Measurements from ENCODE around the gene OPRM1.

The OPRM1 gene

DNA sequence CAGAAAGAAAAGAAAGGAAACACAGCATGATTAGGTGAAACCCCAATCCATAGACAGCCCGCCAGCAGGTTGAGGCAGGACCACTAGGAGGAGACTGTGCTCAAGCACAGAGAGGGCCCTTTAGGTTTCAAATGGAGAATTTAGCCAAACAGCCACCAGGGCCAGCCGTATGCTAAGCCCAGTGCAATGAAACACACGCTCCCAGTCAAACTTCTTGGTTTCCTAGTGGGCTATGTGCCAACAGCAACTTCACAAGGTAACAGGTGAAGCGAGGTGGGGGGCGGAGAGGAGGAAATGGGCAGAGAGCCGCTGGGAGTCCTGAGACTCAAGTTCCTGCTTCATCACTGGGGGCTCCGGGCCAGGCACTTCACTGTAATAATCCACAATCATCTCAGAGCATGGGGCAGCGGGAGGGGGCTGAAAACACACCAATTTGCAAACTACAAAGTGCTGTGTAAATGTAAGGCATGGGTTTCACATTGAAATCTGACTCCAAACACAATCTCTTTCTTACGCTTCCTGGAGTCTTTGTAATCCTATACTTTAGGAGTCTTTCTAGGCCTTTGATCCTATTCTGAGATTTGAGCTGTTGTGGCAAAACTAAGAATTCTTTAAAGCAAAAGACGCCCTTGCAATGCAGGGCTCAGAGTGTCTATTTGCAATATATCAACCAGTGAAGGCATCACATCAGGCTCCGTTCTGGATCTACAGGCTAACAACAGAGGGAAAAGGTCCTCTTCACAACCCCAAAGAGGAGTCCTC lies 117.3 kb downstream of the OPRM1 start:
- TF ChIP-seq TAF1 (IDR thresholded peaks at IDR 0.05; ENCODE audit: borderline replicate concordance, insufficient read depth, low read length): no peak
- no peak for TF ChIP-seq REST (IDR thresholded peaks at IDR 0.05; ENCODE audit: insufficient read depth in 1 of 2, low read depth in 2 of 2, low read length in 2 of 2)
- no peak for TF ChIP-seq FOXP2 (optimal IDR thresholded peaks at IDR 0.05; ENCODE audit: borderline replicate concordance, extremely low read depth, extremely low read length, insufficient read depth)
- no peak for TF ChIP-seq POLR2AphosphoS5 (IDR thresholded peaks at IDR 0.05; ENCODE audit: low read depth, low read length)
- TF ChIP-seq SIN3A (IDR thresholded peaks at IDR 0.05; ENCODE audit: borderline replicate concordance, insufficient read depth, low read length): no peak

DNA sequence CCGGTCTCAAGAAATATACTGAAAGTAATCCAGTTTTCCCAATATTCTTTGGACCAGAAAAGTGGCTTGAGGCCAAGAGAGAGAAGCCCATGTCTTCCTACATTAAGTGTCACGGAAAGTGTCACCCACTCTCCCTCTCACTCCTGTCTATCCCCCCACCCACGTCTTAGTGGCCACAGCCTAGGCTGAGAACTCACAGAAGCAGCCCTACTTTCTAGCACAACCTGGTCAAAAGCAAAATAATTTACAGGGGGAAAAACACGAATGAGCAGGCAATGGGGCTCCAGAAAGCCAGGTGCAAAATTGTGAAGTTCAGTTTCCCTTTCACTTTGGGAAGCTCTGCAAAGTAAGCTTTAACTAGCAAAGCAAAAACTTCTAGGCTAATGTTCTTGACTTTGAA lies 118.0 kb downstream of the OPRM1 start:
- TF ChIP-seq TAF1 (IDR thresholded peaks at IDR 0.05; ENCODE audit: borderline replicate concordance, insufficient read depth, low read length) (no peak), POLR2AphosphoS5 (IDR thresholded peaks at IDR 0.05; ENCODE audit: low read depth, low read length) (no peak), SIN3A (IDR thresholded peaks at IDR 0.05; ENCODE audit: borderline replicate concordance, insufficient read depth, low read length) (no peak), FOXP2 (optimal IDR thresholded peaks at IDR 0.05; ENCODE audit: borderline replicate concordance, extremely low read depth, extremely low read length, insufficient read depth) (no peak), REST (IDR thresholded peaks at IDR 0.05; ENCODE audit: insufficient read depth in 1 of 2, low read depth in 2 of 2, low read length in 2 of 2) (no peak)

DNA sequence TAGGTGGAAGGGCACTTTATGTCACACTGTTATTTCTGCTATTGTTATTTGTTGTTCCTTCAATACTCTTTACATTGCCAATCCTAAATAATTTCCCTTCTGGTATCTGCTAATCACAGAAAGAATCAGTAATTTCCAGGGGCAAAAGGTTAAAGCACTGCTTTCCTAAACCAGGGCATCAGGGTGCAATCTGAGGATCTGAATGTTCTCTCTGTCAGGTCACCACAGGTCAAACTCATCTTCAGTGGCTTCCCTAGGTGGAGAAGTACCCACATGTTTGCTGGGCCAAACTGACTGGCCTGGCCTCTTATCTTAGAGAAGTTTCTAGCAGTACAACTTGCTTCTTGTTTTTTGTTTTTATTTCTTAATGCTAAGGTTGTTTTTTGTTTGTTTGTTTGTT lies 118.7 kb downstream of the OPRM1 start:
- TF ChIP-seq POLR2AphosphoS5 (IDR thresholded peaks at IDR 0.05; ENCODE audit: low read depth, low read length): no peak
- TF ChIP-seq FOXP2 (optimal IDR thresholded peaks at IDR 0.05; ENCODE audit: borderline replicate concordance, extremely low read depth, extremely low read length, insufficient read depth): no peak
- no peak for TF ChIP-seq SIN3A (IDR thresholded peaks at IDR 0.05; ENCODE audit: borderline replicate concordance, insufficient read depth, low read length)
- no peak for TF ChIP-seq REST (IDR thresholded peaks at IDR 0.05; ENCODE audit: insufficient read depth in 1 of 2, low read depth in 2 of 2, low read length in 2 of 2)
- TF ChIP-seq TAF1 (IDR thresholded peaks at IDR 0.05; ENCODE audit: borderline replicate concordance, insufficient read depth, low read length): no peak

DNA sequence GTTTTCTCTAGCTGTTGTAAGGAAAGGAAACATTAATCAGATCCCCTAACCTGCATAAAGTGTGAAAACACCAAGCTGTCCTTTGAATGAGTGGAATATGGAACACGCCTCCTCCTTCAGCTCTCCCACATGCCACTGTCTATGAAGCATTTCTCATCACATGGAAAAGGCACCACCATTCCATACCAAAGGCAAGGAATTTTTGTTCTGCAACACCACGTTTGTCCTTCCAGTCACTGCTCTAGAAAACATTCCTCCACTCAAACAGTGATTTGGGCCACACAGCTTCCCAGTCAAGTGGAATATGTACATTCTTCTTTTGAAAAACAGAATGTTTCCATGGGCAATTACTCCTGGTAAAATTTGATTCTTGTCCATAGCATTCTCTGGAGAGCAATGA lies 120.1 kb downstream of the OPRM1 start:
- no peak for TF ChIP-seq REST (IDR thresholded peaks at IDR 0.05; ENCODE audit: insufficient read depth in 1 of 2, low read depth in 2 of 2, low read length in 2 of 2)
- no peak for TF ChIP-seq FOXP2 (optimal IDR thresholded peaks at IDR 0.05; ENCODE audit: borderline replicate concordance, extremely low read depth, extremely low read length, insufficient read depth)
- no peak for TF ChIP-seq POLR2AphosphoS5 (IDR thresholded peaks at IDR 0.05; ENCODE audit: low read depth, low read length)
- no peak for TF ChIP-seq TAF1 (IDR thresholded peaks at IDR 0.05; ENCODE audit: borderline replicate concordance, insufficient read depth, low read length)
- TF ChIP-seq SIN3A (IDR thresholded peaks at IDR 0.05; ENCODE audit: borderline replicate concordance, insufficient read depth, low read length): no peak
